ENCODE results near the gene BTG4.

BTG4 gene

GRCh38 chr11:111469200-111469599 is 43.0 kb downstream of the BTG4 start:
- DNase-seq (ENCODE audit: extremely low read depth, low read depth) = no peak
- no peak for TF ChIP-seq CTCF (IDR thresholded peaks at IDR 0.05; ENCODE audit: low read depth, low read length, missing control alignments)
- H3K4me3 ChIP-seq (replicated peaks; ENCODE audit: low read depth, low read length) = no peak overlapping the region

- DNase-seq (ENCODE audit: extremely low read depth, low read depth) = no peak
- no peak overlapping the region for H3K4me3 ChIP-seq (replicated peaks; ENCODE audit: low read depth, low read length)
- TF ChIP-seq CTCF (IDR thresholded peaks at IDR 0.05; ENCODE audit: low read depth, low read length, missing control alignments) = no peak
Observed at GRCh38 chr11:111466615-111467014, 45.6 kb downstream of the BTG4 start.

GRCh38 chr11:111465400-111465799 is 46.8 kb downstream of the BTG4 start:
- no peak for DNase-seq (ENCODE audit: extremely low read depth, low read depth)

GRCh38 chr11:111463276-111463675 is 48.9 kb downstream of the BTG4 start:
- TF ChIP-seq CTCF (IDR thresholded peaks at IDR 0.05; ENCODE audit: low read depth, low read length, missing control alignments) = no peak
- no peak for DNase-seq (ENCODE audit: extremely low read depth, low read depth)
- no peak overlapping the region for H3K4me3 ChIP-seq (replicated peaks; ENCODE audit: low read depth, low read length)

More at GRCh38 chr11:111465400-111465799, 46.8 kb downstream of the BTG4 start:
- TF ChIP-seq CTCF (IDR thresholded peaks at IDR 0.05; ENCODE audit: low read depth, low read length, missing control alignments) = no peak
- H3K4me3 ChIP-seq (replicated peaks; ENCODE audit: low read depth, low read length) = no peak overlapping the region

GRCh38 chr11:111462329-111462728 is 49.9 kb downstream of the BTG4 start:
- no peak for TF ChIP-seq CTCF (IDR thresholded peaks at IDR 0.05; ENCODE audit: low read depth, low read length, missing control alignments)
- DNase-seq (ENCODE audit: extremely low read depth, low read depth) = no peak

GRCh38 chr11:111461460-111462235 is 50.5 kb downstream of the BTG4 start:
- no peak for DNase-seq (ENCODE audit: extremely low read depth, low read depth)
- H3K4me3 ChIP-seq (replicated peaks; ENCODE audit: low read depth, low read length) = no peak overlapping the region
- TF ChIP-seq CTCF (IDR thresholded peaks at IDR 0.05; ENCODE audit: low read depth, low read length, missing control alignments) = no peak

More at GRCh38 chr11:111462329-111462728, 49.9 kb downstream of the BTG4 start:
- H3K4me3 ChIP-seq (replicated peaks; ENCODE audit: low read depth, low read length) = no peak overlapping the region

Data from HFF-Myc (cell line).